ENCODE data around the gene LBR.

LBR gene

GRCh38 chr1:225412321-225412720 lies 15.5 kb downstream of the LBR start:
- TF ChIP-seq CTCF (conservative IDR thresholded peaks at IDR 0.05): no peak

GRCh38 chr1:225410036-225410435 lies 17.8 kb downstream of the LBR start:
- TF ChIP-seq CTCF (conservative IDR thresholded peaks at IDR 0.05): no peak
- H3K27ac ChIP-seq: peak overlapping the region; percentile 87

More at GRCh38 chr1:225412321-225412720, 15.5 kb downstream of the LBR start:
- peak overlapping the region; percentile 87 for H3K27ac ChIP-seq

GRCh38 chr1:225409051-225409450 lies 18.8 kb downstream of the LBR start:
- TF ChIP-seq CTCF (conservative IDR thresholded peaks at IDR 0.05): no peak
- H3K27ac ChIP-seq: no peak overlapping the region; the same call in 1 of the 2 replicates

- H3K27ac ChIP-seq: no peak overlapping the region
- no peak for TF ChIP-seq CTCF (conservative IDR thresholded peaks at IDR 0.05)
These were observed 19.6 kb downstream of the LBR start for GRCh38 chr1:225408249-225408648.

- no peak for TF ChIP-seq CTCF (conservative IDR thresholded peaks at IDR 0.05)
- no peak overlapping the region for H3K27ac ChIP-seq
These were observed 20.1 kb downstream of the LBR start for GRCh38 chr1:225407755-225408154.

- no peak for TF ChIP-seq CTCF (conservative IDR thresholded peaks at IDR 0.05)
- no peak overlapping the region for H3K27ac ChIP-seq
These were observed 20.7 kb downstream of the LBR start for GRCh38 chr1:225406976-225407725.

GRCh38 chr1:225400968-225401367 lies 26.9 kb downstream of the LBR start:
- no peak for TF ChIP-seq CTCF (conservative IDR thresholded peaks at IDR 0.05)
- no peak overlapping the region for H3K27ac ChIP-seq
